Mesodermal cell (in vitro differentiated cells): ENCODE measurements around the gene NUDT4.
"Not testable (repeated sequence)": the region's sequence is repeated elsewhere in the genome, so short reads cannot be mapped to it uniquely, and the experiment has no call there.

ENCODE experiments used
- H3K27ac ChIP-seq: 2 replicates; pipeline ENCODE4 v1.7.0; 2013; ENCODE audit warnings: mild to moderate bottlenecking, low read depth, low read length, moderate library complexity; ENCODE audit not compliant: severe bottlenecking
- H3K36me3 ChIP-seq: 2 replicates; pipeline ENCODE4 v1.7.1; 2013; ENCODE audit warnings: mild to moderate bottlenecking, low read length, moderate library complexity; ENCODE audit not compliant: control insufficient read depth, insufficient read depth
- H3K4me1 ChIP-seq: one replicate; pipeline ENCODE4 v1.7.1; 2013; ENCODE audit warnings: mild to moderate bottlenecking, low read length; ENCODE audit not compliant: insufficient read depth, control insufficient read depth, poor library complexity, severe bottlenecking
- H3K4me3 ChIP-seq: 2 replicates; pipeline ENCODE4 v1.7.0; 2013; ENCODE audit warnings: low read length, control low read depth, mild to moderate bottlenecking; ENCODE audit not compliant: insufficient read depth, poor library complexity, severe bottlenecking; ENCODE audit errors: extremely low read depth
- H3K9me3 ChIP-seq: 2 replicates; pipeline ENCODE4 v1.7.1; 2013; ENCODE audit warnings: mild to moderate bottlenecking, low read length, moderate library complexity; ENCODE audit not compliant: control insufficient read depth
- WGBS, 2 experiments: methylation state at CpG; one replicate each; pipeline ENCODE4 v1.1.5; 2013; ENCODE audit warnings: missing lambda C conversion rate in 2 of 2; ENCODE audit not compliant: insufficient coverage in 2 of 2; 5-methylcytosine and 5-hydroxymethylcytosine counted together

Gene NUDT4

GRCh38 chr12:93379981-93380361, 2.2 kb downstream of the NUDT4 start:
- H3K36me3 ChIP-seq: peaks cover 53% of the 10 kb centered on the region
- peak overlapping the region; percentile 96 for H3K4me3 ChIP-seq
- H3K4me1 ChIP-seq: peaks cover 17% of the 10 kb centered on the region
- H3K9me3 ChIP-seq: no peaks in the 10 kb centered on the region
- H3K27ac ChIP-seq: no peak overlapping the region

- WGBS, 2 experiments: 67% methylated on average over 2 of the region's 2 CpGs
- Histone ChIP-seq H3K27ac (peak overlapping the region; percentile 2), H3K4me1 (peaks cover 17% of the 10 kb centered on the region), H3K4me3 (peak overlapping the region; percentile 96), H3K9me3 (no peaks in the 10 kb centered on the region), H3K36me3 (peaks cover 57% of the 10 kb centered on the region)
Observed at GRCh38 chr12:93380480-93381121, 2.9 kb downstream of the NUDT4 start.

- H3K36me3 ChIP-seq: peaks cover 63% of the 10 kb centered on the region
- WGBS, 2 experiments: 86 to 90% methylated on average over 5 of the region's 5 CpGs
- no peaks in the 10 kb centered on the region for H3K9me3 ChIP-seq
- no peak overlapping the region for H3K27ac ChIP-seq
- H3K4me3 ChIP-seq: peak overlapping the region; percentile 96
- H3K4me1 ChIP-seq: peaks cover 17% of the 10 kb centered on the region
Observed at GRCh38 chr12:93381161-93381975, 3.6 kb downstream of the NUDT4 start.

- Histone ChIP-seq H3K4me1 (peaks cover 13% of the 10 kb centered on the region), H3K36me3 (peaks cover 69% of the 10 kb centered on the region), H3K4me3 (peak overlapping the region; percentile 96)
- WGBS, 2 experiments: 87 to 97% methylated on average over 4 of the region's 5 CpGs
- H3K27ac ChIP-seq, H3K9me3 ChIP-seq: not testable (repeated sequence)
Observed at GRCh38 chr12:93381976-93382437, 4.3 kb downstream of the NUDT4 start.

GRCh38 chr12:93387780-93388179, 10.1 kb downstream of the NUDT4 start:
- Histone ChIP-seq H3K4me1 (peaks cover 5% of the 10 kb centered on the region), H3K4me3 (no peak overlapping the region), H3K27ac (no peak overlapping the region), H3K9me3 (no peaks in the 10 kb centered on the region), H3K36me3 (peaks cover 80% of the 10 kb centered on the region)
- WGBS, 2 experiments: 88% methylated on average over 1 of the region's 2 CpGs; no CpG with 5 or more reads in 1 of the 2 experiments

GRCh38 chr12:93390031-93390430, 12.3 kb downstream of the NUDT4 start:
- Histone ChIP-seq H3K36me3 (peaks cover 76% of the 10 kb centered on the region), H3K4me1 (peaks cover 2% of the 10 kb centered on the region), H3K4me3 (no peak overlapping the region), H3K9me3 (no peaks in the 10 kb centered on the region), H3K27ac (no peak overlapping the region)
- 93 to 100% methylated on average over 2 of the region's 5 CpGs for WGBS, 2 experiments

- Histone ChIP-seq H3K27ac (peak overlapping the region; percentile 36), H3K4me1 (peaks cover 2% of the 10 kb centered on the region), H3K9me3 (no peaks in the 10 kb centered on the region), H3K4me3 (no peak overlapping the region), H3K36me3 (peaks cover 79% of the 10 kb centered on the region)
- WGBS, 2 experiments: 86 to 96% methylated on average over 2 to 3 of the region's 5 CpGs
Observed at GRCh38 chr12:93390549-93391297, 13.0 kb downstream of the NUDT4 start.

- Histone ChIP-seq H3K27ac (no peak overlapping the region), H3K4me1 (no peaks in the 10 kb centered on the region), H3K36me3 (peaks cover 78% of the 10 kb centered on the region), H3K4me3 (no peak overlapping the region), H3K9me3 (no peaks in the 10 kb centered on the region)
- no CpG with 5 or more reads among the region's 2 CpGs for WGBS, 2 experiments
Observed at GRCh38 chr12:93393425-93393824, 15.7 kb downstream of the NUDT4 start.

- Histone ChIP-seq H3K27ac (no peak overlapping the region), H3K36me3 (peaks cover 55% of the 10 kb centered on the region), H3K4me1 (no peaks in the 10 kb centered on the region), H3K9me3 (no peaks in the 10 kb centered on the region), H3K4me3 (no peak overlapping the region)
- WGBS, 2 experiments: 80 to 94% methylated on average over 11 to 12 of the region's 12 CpGs
Observed at GRCh38 chr12:93397412-93397811, 19.7 kb downstream of the NUDT4 start.

- H3K27ac ChIP-seq, H3K9me3 ChIP-seq, H3K4me3 ChIP-seq, H3K4me1 ChIP-seq: not testable (repeated sequence)
- no CpG with 5 or more reads among the region's 5 CpGs for WGBS, 2 experiments
- H3K36me3 ChIP-seq: peaks cover 63% of the 10 kb centered on the region
Observed at GRCh38 chr12:93399183-93399863, 21.6 kb downstream of the NUDT4 start.
